Neural progenitor cell (in vitro differentiated cells): ENCODE data around the gene KIRREL3. TPM values are rescaled to one million over a fixed set of nuclear protein-coding genes. Genes with fewer than 3 reads are reported as not detected.
A peak's percentile ranks its signal among the peaks of the same experiment; 100 is the strongest.

Source experiments
- DNase-seq: peaks from one replicate; pipeline ENCODE4 v3.0.0-alpha.2; 2016; ENCODE audit warnings: low spot score
- H2AFZ ChIP-seq: fragments of 200-600 bp; sonication (generic); replicated peaks from 2 replicates; pipeline ENCODE4 v1.6.1; 2016; ENCODE audit warnings: antibody characterized with exemption
- H3F3A ChIP-seq: fragments of 200-600 bp; sonication (generic); 2 replicates; pipeline ENCODE4 v1.6.1; 2016; ENCODE audit warnings: antibody characterized with exemption, low read depth
- H3K27ac ChIP-seq: fragments of 200-600 bp; sonication (generic); 2 replicates; pipeline ENCODE4 v1.5.1; 2016; ENCODE audit warnings: mild to moderate bottlenecking
- H3K27me3 ChIP-seq: fragments of 200-600 bp; sonication (generic); 2 replicates; pipeline ENCODE4 v1.6.1; 2016; ENCODE audit warnings: mild to moderate bottlenecking, moderate library complexity
- H3K36me3 ChIP-seq: fragments of 200-600 bp; sonication (generic); 2 replicates; pipeline ENCODE4 v1.5.1; 2016
- H3K4me1 ChIP-seq: fragments of 200-600 bp; sonication (generic); 2 replicates; pipeline ENCODE4 v1.6.1; 2016; ENCODE audit warnings: mixed run types
- H3K4me2 ChIP-seq: fragments of 200-600 bp; sonication (generic); 2 replicates; pipeline ENCODE4 v1.6.1; 2016
- H3K4me3 ChIP-seq: fragments of 200-600 bp; sonication (generic); 2 replicates; pipeline ENCODE4 v1.5.1; 2016
- H3K79me2 ChIP-seq: fragments of 200-600 bp; sonication (generic); 2 replicates; pipeline ENCODE4 v1.6.1; 2016; ENCODE audit warnings: low read depth
- H3K9ac ChIP-seq: fragments of 200-600 bp; sonication (generic); 2 replicates; pipeline ENCODE4 v1.6.1; 2016
- H3K9me3 ChIP-seq: fragments of 200-600 bp; sonication (generic); 2 replicates; pipeline ENCODE4 v1.5.1; 2016; ENCODE audit warnings: low read depth
- H4K20me1 ChIP-seq: fragments of 200-600 bp; sonication (generic); 2 replicates; pipeline ENCODE4 v1.6.1; 2016; ENCODE audit warnings: low read depth
- H3K27ac Mint-ChIP-seq: 3 replicates; pipeline ENCODE4 v1.8.0; 2021; ENCODE audit warnings: mixed read lengths
- H3K27me3 Mint-ChIP-seq: 2 replicates; pipeline ENCODE4 v1.8.0; 2022; ENCODE audit warnings: low read depth, mild to moderate bottlenecking, inconsistent platforms, moderate library complexity, mixed read lengths; ENCODE audit not compliant: insufficient read depth
- H3K36me3 Mint-ChIP-seq: 3 replicates; pipeline ENCODE4 v1.8.0; 2021; ENCODE audit warnings: mixed read lengths
- H3K4me1 Mint-ChIP-seq: 3 replicates; pipeline ENCODE4 v1.8.0; 2021; ENCODE audit warnings: mixed read lengths
- H3K4me3 Mint-ChIP-seq: 3 replicates; pipeline ENCODE4 v1.8.0; 2021; ENCODE audit warnings: mild to moderate bottlenecking, moderate library complexity, mixed read lengths
- H3K9me3 Mint-ChIP-seq: 3 replicates; pipeline ENCODE4 v1.8.0; 2020; ENCODE audit warnings: mixed read lengths
- CTCF ChIP-seq: fragments of 200-600 bp; sonication (generic); IDR thresholded peaks from 2 replicates; pipeline ENCODE4 v1.5.1; 2017; ENCODE audit warnings: antibody characterized with exemption, mild to moderate bottlenecking
- EZH2 ChIP-seq: fragments of 200-600 bp; sonication (generic); IDR thresholded peaks from 2 replicates; pipeline ENCODE4 v1.6.1; 2017; ENCODE audit warnings: antibody characterized with exemption, mild to moderate bottlenecking, moderate library complexity
- EZH2phosphoT487 ChIP-seq: fragments of 200-600 bp; sonication (generic); IDR thresholded peaks from 2 replicates; pipeline ENCODE4 v1.6.1; 2017; ENCODE audit warnings: antibody characterized with exemption
- total RNA-seq: library from RNA; depleted of rRNA; stranded (reverse); fragments of >200 nt; gene quantifications from 2 replicates; pipeline ENCODE4 v1.2.3, GENCODE V29; 2015; ENCODE audit warnings: low replicate concordance

Gene KIRREL3
- total RNA-seq, 1 donor from 2014 or later: 1.1 TPM

GRCh38 chr11:126423154-126423553 lies 577.4 kb downstream of the KIRREL3 start:
- Histone ChIP-seq H3K27ac (no peak overlapping the region), H3K36me3 (no peaks in the 10 kb centered on the region), H3K9ac (no peak overlapping the region), H3K4me2 (no peak overlapping the region), H4K20me1 (no peaks in the 10 kb centered on the region), H2AFZ (no peak overlapping the region), H3K4me3 (no peak overlapping the region), H3F3A (peaks cover 6% of the 10 kb centered on the region), H3K79me2 (no peaks in the 10 kb centered on the region), H3K27me3 (no peaks in the 10 kb centered on the region), H3K4me1 (peaks cover 8% of the 10 kb centered on the region), H3K9me3 (no peaks in the 10 kb centered on the region)
- no peaks in the 10 kb centered on the region for H3K9me3 Mint-ChIP-seq
- TF ChIP-seq EZH2 (no peak), CTCF (no peak), EZH2phosphoT487 (no peak)
- H3K27ac Mint-ChIP-seq: no peak overlapping the region
- H3K27me3 Mint-ChIP-seq: peaks cover 5% of the 10 kb centered on the region
- DNase-seq: no peak
- H3K36me3 Mint-ChIP-seq: no peaks in the 10 kb centered on the region
- no peak overlapping the region for H3K4me3 Mint-ChIP-seq
- peaks cover 8% of the 10 kb centered on the region for H3K4me1 Mint-ChIP-seq

- peaks cover 2% of the 10 kb centered on the region for H3F3A ChIP-seq
- H3K79me2 ChIP-seq: no peaks in the 10 kb centered on the region
- Mint-ChIP-seq H3K36me3 (no peaks in the 10 kb centered on the region), H3K27ac (no peak overlapping the region), H3K27me3 (peaks cover 5% of the 10 kb centered on the region), H3K4me3 (no peak overlapping the region), H3K9me3 (no peaks in the 10 kb centered on the region), H3K4me1 (peaks cover 8% of the 10 kb centered on the region)
- no peak overlapping the region for H3K9ac ChIP-seq
- no peak overlapping the region for H3K4me2 ChIP-seq
- no peak overlapping the region for H3K27ac ChIP-seq
- H3K4me3 ChIP-seq: no peak overlapping the region
- no peak for DNase-seq
- peaks cover 5% of the 10 kb centered on the region for H3K4me1 ChIP-seq
- H3K9me3 ChIP-seq: no peaks in the 10 kb centered on the region
- peaks cover under 1% of the 10 kb centered on the region for H3K27me3 ChIP-seq
- TF ChIP-seq EZH2phosphoT487 (no peak), EZH2 (no peak), CTCF (no peak)
- H3K36me3 ChIP-seq: no peaks in the 10 kb centered on the region
- no peak overlapping the region for H2AFZ ChIP-seq
- H4K20me1 ChIP-seq: no peaks in the 10 kb centered on the region
These were observed 578.1 kb downstream of the KIRREL3 start for GRCh38 chr11:126422446-126422845.

- no peaks in the 10 kb centered on the region for H4K20me1 ChIP-seq
- H3K27me3 ChIP-seq: peaks cover 9% of the 10 kb centered on the region
- H3K27ac ChIP-seq: no peak overlapping the region
- peaks cover under 1% of the 10 kb centered on the region for H3K4me1 ChIP-seq
- H3K9me3 ChIP-seq: no peaks in the 10 kb centered on the region
- H3K4me3 ChIP-seq: no peak overlapping the region
- DNase-seq: no peak
- peaks cover under 1% of the 10 kb centered on the region for H3F3A ChIP-seq
- no peaks in the 10 kb centered on the region for H3K9me3 Mint-ChIP-seq
- no peak overlapping the region for H3K4me2 ChIP-seq
- H3K9ac ChIP-seq: no peak overlapping the region
- no peaks in the 10 kb centered on the region for H3K36me3 Mint-ChIP-seq
- peaks cover 2% of the 10 kb centered on the region for H3K4me1 Mint-ChIP-seq
- peak overlapping the region; percentile 31 for H3K27ac Mint-ChIP-seq
- H3K27me3 Mint-ChIP-seq: peaks cover 5% of the 10 kb centered on the region
- no peaks in the 10 kb centered on the region for H3K36me3 ChIP-seq
- H3K4me3 Mint-ChIP-seq: no peak overlapping the region
- TF ChIP-seq EZH2phosphoT487: no peak
- no peak overlapping the region for H2AFZ ChIP-seq
- H3K79me2 ChIP-seq: no peaks in the 10 kb centered on the region
These were observed 579.3 kb downstream of the KIRREL3 start for GRCh38 chr11:126421271-126421671.

- peaks cover 5% of the 10 kb centered on the region for H3F3A ChIP-seq
- Mint-ChIP-seq H3K9me3 (no peaks in the 10 kb centered on the region), H3K27me3 (peaks cover 5% of the 10 kb centered on the region), H3K36me3 (peaks cover 4% of the 10 kb centered on the region), H3K27ac (peak overlapping the region; percentile 31), H3K4me1 (peaks cover 2% of the 10 kb centered on the region), H3K4me3 (no peak overlapping the region)
- H3K27ac ChIP-seq: no peak overlapping the region
- no peaks in the 10 kb centered on the region for H4K20me1 ChIP-seq
- H3K36me3 ChIP-seq: no peaks in the 10 kb centered on the region
- TF ChIP-seq EZH2 (no peak), CTCF (no peak), EZH2phosphoT487 (no peak)
- H3K4me1 ChIP-seq: peaks cover 4% of the 10 kb centered on the region
- peaks cover 9% of the 10 kb centered on the region for H3K27me3 ChIP-seq
- no peak overlapping the region for H2AFZ ChIP-seq
- H3K79me2 ChIP-seq: no peaks in the 10 kb centered on the region
- no peak overlapping the region for H3K9ac ChIP-seq
- no peaks in the 10 kb centered on the region for H3K9me3 ChIP-seq
- DNase-seq: no peak
- no peak overlapping the region for H3K4me2 ChIP-seq
- H3K4me3 ChIP-seq: no peak overlapping the region
These were observed 579.8 kb downstream of the KIRREL3 start for GRCh38 chr11:126420698-126421256.
